Activated T-helper 17 cell treated with anti-CD3 and anti-CD28 coated beads, Interleukin-2, amount 50 U/mL, for 72 hours (primary cell): ENCODE results near the gene CPAMD8. TPM values are rescaled to one million over a fixed set of nuclear protein-coding genes. Genes with fewer than 3 reads are reported as not detected.
"Not testable (repeated sequence)": the region's sequence is repeated elsewhere in the genome, so short reads cannot be mapped to it uniquely, and the experiment has no call there.

ENCODE experiments used
- ATAC-seq: fragments of 150-1000 bp; cut with Tn5 transposase; replicated peaks from 2 replicates; pipeline ENCODE4 v1.10.0; 2021; ENCODE audit warnings: mild to moderate bottlenecking, moderate library complexity
- H3K27ac Mint-ChIP-seq: one replicate; pipeline ENCODE4 v1.8.0; 2022; ENCODE audit warnings: mixed read lengths
- H3K27me3 Mint-ChIP-seq: one replicate; pipeline ENCODE4 v1.8.0; 2022; ENCODE audit warnings: mixed read lengths
- H3K36me3 Mint-ChIP-seq: one replicate; pipeline ENCODE4 v1.8.0; 2022; ENCODE audit warnings: low read depth, mild to moderate bottlenecking, mixed read lengths
- H3K4me1 Mint-ChIP-seq: one replicate; pipeline ENCODE4 v1.8.0; 2022; ENCODE audit warnings: mixed read lengths
- H3K4me3 Mint-ChIP-seq: one replicate; pipeline ENCODE4 v1.8.0; 2022; ENCODE audit warnings: mild to moderate bottlenecking, mixed read lengths
- H3K9me3 Mint-ChIP-seq: one replicate; pipeline ENCODE4 v1.8.0; 2022; ENCODE audit warnings: mixed read lengths
- total RNA-seq, 2 donors: library from RNA; stranded (reverse); gene quantifications; one replicate each; pipeline ENCODE4 v1.2.3, GENCODE V29; 2022

The CPAMD8 gene
- total RNA-seq, 2 donors from 2014 or later, result 0.11 to 6.5 TPM

GRCh38 chr19:16940063-16940462 is 86.5 kb downstream of the CPAMD8 start:
- not testable (repeated sequence) for H3K9me3 Mint-ChIP-seq, H3K27ac Mint-ChIP-seq, H3K4me1 Mint-ChIP-seq, ATAC-seq, H3K36me3 Mint-ChIP-seq, H3K27me3 Mint-ChIP-seq, H3K4me3 Mint-ChIP-seq

DNA sequence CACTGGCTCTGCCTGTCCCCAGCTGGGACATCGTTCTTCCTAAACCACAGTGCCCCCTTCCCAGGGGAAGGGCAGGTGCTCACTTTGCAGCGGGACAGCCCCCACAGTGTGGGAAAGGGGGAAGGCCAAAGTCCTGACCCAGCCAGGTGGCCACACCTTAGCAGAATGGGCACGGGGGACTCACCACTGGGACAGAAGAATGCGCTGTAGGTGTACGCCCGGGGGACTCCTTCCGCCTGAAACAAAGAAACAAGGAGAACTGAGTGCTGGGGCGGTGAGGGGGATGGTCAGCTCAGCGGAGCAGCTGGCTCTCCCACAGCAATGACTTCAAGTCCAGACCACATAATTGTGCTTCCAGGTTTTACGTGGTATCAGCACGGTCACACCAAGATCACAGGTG is 88.4 kb downstream of the CPAMD8 start:
- Mint-ChIP-seq H3K4me3 (no peak overlapping the region), H3K36me3 (no peaks in the 10 kb centered on the region), H3K4me1 (no peaks in the 10 kb centered on the region), H3K9me3 (peaks cover 18% of the 10 kb centered on the region), H3K27me3 (no peaks in the 10 kb centered on the region), H3K27ac (no peak overlapping the region)
- no peak for ATAC-seq

DNA sequence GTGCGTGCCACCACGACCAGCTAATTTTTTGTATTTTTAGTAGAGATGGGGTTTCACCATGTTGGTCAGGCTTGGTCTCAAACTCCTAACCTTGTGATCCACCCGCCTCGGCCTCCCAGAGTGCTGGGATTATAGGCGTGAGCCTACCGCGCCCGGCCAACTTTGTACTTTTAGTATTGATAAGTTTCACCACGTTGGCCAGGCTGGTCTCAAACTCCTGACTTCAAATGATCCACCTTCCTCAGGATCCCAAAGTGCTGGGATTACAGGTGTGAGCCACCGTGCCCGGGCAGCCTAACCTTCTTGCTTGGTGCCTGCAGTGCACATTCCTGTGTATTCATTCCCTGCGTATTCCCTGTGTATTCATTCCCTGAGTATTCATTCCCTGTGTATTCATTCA is 88.8 kb downstream of the CPAMD8 start:
- not testable (repeated sequence) for H3K4me1 Mint-ChIP-seq, H3K4me3 Mint-ChIP-seq, ATAC-seq, H3K27ac Mint-ChIP-seq, H3K36me3 Mint-ChIP-seq, H3K27me3 Mint-ChIP-seq
- H3K9me3 Mint-ChIP-seq, result peaks cover 18% of the 10 kb centered on the region

DNA sequence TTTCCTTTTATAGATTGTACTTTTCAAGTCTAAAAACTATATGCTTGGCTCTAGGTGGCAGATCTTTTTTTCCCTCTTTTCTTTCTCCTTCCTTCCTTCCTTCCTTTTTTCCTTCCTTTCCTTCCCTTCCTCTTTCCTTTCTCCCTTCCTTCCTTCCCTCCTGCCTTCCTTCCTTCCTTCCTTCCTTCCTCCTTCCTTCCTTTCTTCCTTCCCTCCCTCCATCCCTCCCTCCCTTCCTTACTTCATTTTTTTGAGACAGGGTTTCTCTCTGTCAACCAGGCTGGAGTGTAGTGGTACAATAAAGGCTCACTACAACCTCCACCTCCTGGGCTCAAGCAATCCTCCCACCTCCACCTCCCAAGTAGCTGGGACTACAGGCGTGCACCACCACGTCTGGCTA is 89.7 kb downstream of the CPAMD8 start:
- Mint-ChIP-seq H3K27me3 (no peaks in the 10 kb centered on the region), H3K36me3 (no peaks in the 10 kb centered on the region), H3K27ac (no peak overlapping the region), H3K9me3 (peaks cover 18% of the 10 kb centered on the region), H3K4me3 (no peak overlapping the region), H3K4me1 (no peaks in the 10 kb centered on the region)
- ATAC-seq, result no peak

DNA sequence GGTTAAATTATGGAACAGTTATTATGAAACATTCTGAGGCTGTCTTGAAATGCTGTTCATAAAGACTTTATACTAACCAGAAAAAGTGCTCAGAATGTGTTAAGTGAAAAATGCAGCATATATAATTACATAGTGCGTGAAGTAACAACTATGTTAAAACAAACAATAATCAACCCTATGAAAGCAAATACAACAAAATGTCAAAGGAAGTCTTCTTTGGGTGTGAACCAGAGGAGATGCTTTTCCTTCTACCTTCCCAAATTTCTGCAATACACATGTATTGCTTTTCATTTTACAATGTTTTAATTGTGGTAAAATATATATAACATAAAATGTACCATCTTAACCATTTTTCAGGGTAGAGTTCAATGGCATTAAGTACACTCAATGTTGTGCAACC is 92.1 kb downstream of the CPAMD8 start:
- no peaks in the 10 kb centered on the region for H3K36me3 Mint-ChIP-seq
- no peaks in the 10 kb centered on the region for H3K4me1 Mint-ChIP-seq
- no peak for ATAC-seq
- H3K27ac Mint-ChIP-seq, result no peak overlapping the region
- peaks cover 28% of the 10 kb centered on the region for H3K9me3 Mint-ChIP-seq
- H3K27me3 Mint-ChIP-seq, result peaks cover 4% of the 10 kb centered on the region
- no peak overlapping the region for H3K4me3 Mint-ChIP-seq

- Mint-ChIP-seq H3K4me3 (no peak overlapping the region), H3K27me3 (peaks cover 14% of the 10 kb centered on the region), H3K36me3 (no peaks in the 10 kb centered on the region), H3K9me3 (peaks cover 29% of the 10 kb centered on the region), H3K27ac (no peak overlapping the region), H3K4me1 (no peaks in the 10 kb centered on the region)
- ATAC-seq, result no peak
Measured at GRCh38 chr19:16931306-16931705, 95.3 kb downstream of the CPAMD8 start.

GRCh38 chr19:16930753-16931152 is 95.9 kb downstream of the CPAMD8 start:
- H3K36me3 Mint-ChIP-seq, result no peaks in the 10 kb centered on the region

DNA sequence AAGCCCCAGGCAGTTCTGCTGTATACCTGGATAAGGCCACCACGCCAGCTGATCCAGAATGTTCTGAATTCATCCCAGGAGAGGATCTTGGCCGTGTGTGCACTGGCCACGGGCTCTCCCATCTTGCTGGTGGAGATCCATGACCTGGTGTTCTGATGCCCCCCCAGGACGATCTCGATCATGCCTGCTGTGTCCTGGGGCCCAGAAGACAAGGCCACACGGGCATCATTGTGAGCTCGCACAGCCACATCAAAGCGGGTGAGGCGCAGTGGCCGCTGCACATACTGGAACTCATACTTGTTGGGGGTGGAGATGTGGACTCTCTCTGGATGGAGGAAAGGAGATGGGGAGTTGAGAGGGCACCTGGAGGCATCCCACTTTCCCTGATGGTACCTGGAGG is 97.7 kb downstream of the CPAMD8 start:
- Mint-ChIP-seq H3K4me1 (no peaks in the 10 kb centered on the region), H3K27ac (no peak overlapping the region)
- no peak for ATAC-seq

More at GRCh38 chr19:16930753-16931152, 95.9 kb downstream of the CPAMD8 start:
- Mint-ChIP-seq H3K9me3 (peaks cover 25% of the 10 kb centered on the region), H3K27me3 (peaks cover 14% of the 10 kb centered on the region), H3K27ac (no peak overlapping the region), H3K4me1 (no peaks in the 10 kb centered on the region), H3K4me3 (no peak overlapping the region)
- no peak for ATAC-seq

DNA sequence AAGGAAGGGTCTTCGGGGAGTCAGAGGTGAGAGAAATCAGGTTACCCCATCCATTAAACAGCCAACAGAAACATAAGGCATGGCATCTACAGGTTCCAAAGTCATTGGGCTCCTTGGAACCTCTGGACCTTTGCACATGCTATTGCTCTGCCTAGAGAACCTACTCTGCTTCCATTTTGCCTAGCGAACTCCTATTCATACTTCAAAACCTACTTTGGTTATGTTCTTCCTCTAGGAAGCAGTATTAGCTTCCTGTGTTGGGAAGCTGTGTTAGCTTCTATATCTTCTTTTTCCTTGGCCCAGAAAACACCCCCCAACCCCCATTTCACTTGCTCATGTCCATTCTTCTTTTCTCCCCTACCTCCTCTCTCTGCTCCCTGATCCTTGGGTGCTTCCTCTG is 98.3 kb downstream of the CPAMD8 start:
- peaks cover 14% of the 10 kb centered on the region for H3K27me3 Mint-ChIP-seq
- H3K36me3 Mint-ChIP-seq, result no peaks in the 10 kb centered on the region
- ATAC-seq, result no peak
- H3K4me1 Mint-ChIP-seq, result no peaks in the 10 kb centered on the region
- H3K4me3 Mint-ChIP-seq, result no peak overlapping the region
- H3K9me3 Mint-ChIP-seq, result peaks cover 17% of the 10 kb centered on the region
- no peak overlapping the region for H3K27ac Mint-ChIP-seq

More for the DNA sequence above, 97.7 kb downstream of the CPAMD8 start:
- H3K36me3 Mint-ChIP-seq, result no peaks in the 10 kb centered on the region
- peaks cover 14% of the 10 kb centered on the region for H3K27me3 Mint-ChIP-seq
- no peak overlapping the region for H3K4me3 Mint-ChIP-seq
- H3K9me3 Mint-ChIP-seq, result peaks cover 20% of the 10 kb centered on the region

DNA sequence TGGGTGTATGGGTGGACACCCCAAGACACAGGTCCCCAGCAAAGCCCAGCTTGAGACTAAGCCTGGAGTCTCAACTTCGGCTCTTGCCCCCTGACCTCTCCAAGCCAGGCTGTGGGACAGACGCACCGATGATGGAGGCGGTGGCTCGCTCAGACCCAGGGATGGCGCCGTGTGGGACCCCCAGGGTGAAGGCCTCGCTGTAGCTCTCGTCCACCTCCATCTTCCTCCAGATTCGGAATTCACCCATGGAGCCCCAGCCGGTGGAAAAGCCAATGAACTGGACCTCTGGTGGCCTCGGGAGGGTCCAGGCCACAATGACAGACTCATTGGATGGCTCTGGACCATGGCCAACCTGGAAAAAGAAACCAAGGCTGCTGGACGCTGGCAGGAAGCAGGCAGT is 98.7 kb downstream of the CPAMD8 start:
- Mint-ChIP-seq H3K27me3 (peaks cover 14% of the 10 kb centered on the region), H3K9me3 (peaks cover 15% of the 10 kb centered on the region), H3K27ac (no peak overlapping the region), H3K36me3 (no peaks in the 10 kb centered on the region), H3K4me3 (no peak overlapping the region), H3K4me1 (no peaks in the 10 kb centered on the region)
- no peak for ATAC-seq

- Mint-ChIP-seq H3K36me3 (no peaks in the 10 kb centered on the region), H3K9me3 (peaks cover 8% of the 10 kb centered on the region), H3K27ac (peak overlapping the region; percentile 56), H3K4me3 (no peak overlapping the region), H3K4me1 (no peaks in the 10 kb centered on the region), H3K27me3 (peaks cover 9% of the 10 kb centered on the region)
- no peak for ATAC-seq
Measured at GRCh38 chr19:16922949-16923348, 103.7 kb downstream of the CPAMD8 start.

- Mint-ChIP-seq H3K4me3 (no peak overlapping the region), H3K27me3 (peaks cover 9% of the 10 kb centered on the region), H3K4me1 (no peaks in the 10 kb centered on the region), H3K36me3 (no peaks in the 10 kb centered on the region), H3K9me3 (peaks cover 8% of the 10 kb centered on the region), H3K27ac (peak overlapping the region; percentile 56)
- no peak for ATAC-seq
Measured at GRCh38 chr19:16922592-16922934, 104.0 kb downstream of the CPAMD8 start.

- peaks cover 12% of the 10 kb centered on the region for H3K27me3 Mint-ChIP-seq
- no peaks in the 10 kb centered on the region for H3K36me3 Mint-ChIP-seq
- H3K4me3 Mint-ChIP-seq, result no peak overlapping the region
- ATAC-seq, result no peak
- peaks cover 8% of the 10 kb centered on the region for H3K9me3 Mint-ChIP-seq
- no peaks in the 10 kb centered on the region for H3K4me1 Mint-ChIP-seq
- H3K27ac Mint-ChIP-seq, result peak overlapping the region; percentile 56
Measured at GRCh38 chr19:16921766-16922591, 104.6 kb downstream of the CPAMD8 start.

DNA sequence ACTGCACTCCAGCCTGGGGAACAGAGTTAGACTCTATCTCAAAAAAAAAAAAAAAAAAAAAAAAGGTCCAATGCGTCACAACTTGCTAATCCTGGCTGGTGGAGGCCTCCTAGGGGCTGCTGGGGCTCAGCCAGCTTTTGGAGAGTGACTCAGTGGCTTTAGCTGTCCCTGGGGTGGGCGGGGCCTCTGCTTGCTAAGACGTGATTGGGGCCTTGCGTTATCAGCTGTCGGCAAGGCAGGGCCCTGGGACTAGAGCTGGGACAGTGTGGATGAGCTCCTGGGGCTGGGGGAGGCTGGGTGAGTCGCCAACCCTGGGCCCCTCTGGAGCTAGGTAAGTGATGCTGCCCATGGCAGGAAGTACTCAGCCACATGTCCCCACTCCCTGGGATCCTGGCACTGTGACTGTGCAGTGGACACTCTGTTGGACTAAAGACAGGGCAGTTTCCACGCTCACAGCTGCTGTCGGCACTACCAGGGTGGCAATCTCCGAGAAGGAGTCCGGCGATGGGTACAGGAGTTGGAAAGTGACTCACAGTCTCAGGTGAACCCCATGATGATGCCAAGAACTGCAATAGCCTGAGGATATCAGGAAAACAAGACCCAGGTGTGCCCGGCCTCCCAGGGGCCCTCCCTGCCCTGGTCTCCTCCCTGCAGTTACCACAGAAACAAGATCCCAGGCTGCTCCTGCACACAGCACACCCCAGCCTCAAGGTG is 105.6 kb downstream of the CPAMD8 start:
- Mint-ChIP-seq H3K4me1 (no peaks in the 10 kb centered on the region), H3K9me3 (peaks cover 8% of the 10 kb centered on the region), H3K27ac (no peak overlapping the region), H3K27me3 (peaks cover 7% of the 10 kb centered on the region), H3K4me3 (no peak overlapping the region), H3K36me3 (no peaks in the 10 kb centered on the region)
- no peak for ATAC-seq

- no peaks in the 10 kb centered on the region for H3K36me3 Mint-ChIP-seq
- H3K4me1 Mint-ChIP-seq, result no peaks in the 10 kb centered on the region
- H3K27ac Mint-ChIP-seq, result no peak overlapping the region
- no peak for ATAC-seq
- H3K27me3 Mint-ChIP-seq, result peaks cover 7% of the 10 kb centered on the region
- no peak overlapping the region for H3K4me3 Mint-ChIP-seq
- peaks cover 4% of the 10 kb centered on the region for H3K9me3 Mint-ChIP-seq
Measured at GRCh38 chr19:16919496-16919895, 107.1 kb downstream of the CPAMD8 start.
